HG03520 (cell line): Measurements from ENCODE around the gene BMP3.

ENCODE experiments used
- ATAC-seq: cut with Tn5 transposase; IDR thresholded peaks from one replicate; pipeline ENCODE4 v1.9.1; 2021; ENCODE audit warnings: mild to moderate bottlenecking, moderate library complexity; ENCODE audit not compliant: unreplicated experiment

Gene BMP3

GRCh38 chr4:81040012-81040659 lies 9.6 kb downstream of the BMP3 start:
- ATAC-seq = no peak

- ATAC-seq = no peak
Observed at GRCh38 chr4:81042578-81043365, 12.3 kb downstream of the BMP3 start.

- no peak for ATAC-seq
Observed at GRCh38 chr4:81049330-81049729, 18.8 kb downstream of the BMP3 start.

- ATAC-seq = no peak
Observed at GRCh38 chr4:81049907-81050306, 19.4 kb downstream of the BMP3 start.

GRCh38 chr4:81052119-81053068 lies 21.9 kb downstream of the BMP3 start:
- peak; percentile 99 for ATAC-seq

- no peak for ATAC-seq
Observed at GRCh38 chr4:81058621-81059020, 28.1 kb downstream of the BMP3 start.

GRCh38 chr4:81060587-81061343 lies 30.3 kb downstream of the BMP3 start:
- ATAC-seq = no peak

GRCh38 chr4:81061344-81061730 lies 30.8 kb downstream of the BMP3 start:
- ATAC-seq = no peak

GRCh38 chr4:81062001-81062400 lies 31.5 kb downstream of the BMP3 start:
- no peak for ATAC-seq

GRCh38 chr4:81065446-81065845 lies 34.9 kb downstream of the BMP3 start:
- no peak for ATAC-seq

- ATAC-seq = peak; percentile 97
Observed at GRCh38 chr4:81069706-81070331, 39.3 kb downstream of the BMP3 start.

GRCh38 chr4:81071013-81071412 lies 40.5 kb downstream of the BMP3 start:
- ATAC-seq = no peak

- no peak for ATAC-seq
Observed at GRCh38 chr4:81081156-81081555, 50.6 kb downstream of the BMP3 start.

- no peak for ATAC-seq
Observed at GRCh38 chr4:81084029-81084428, 53.5 kb downstream of the BMP3 start.

GRCh38 chr4:81084634-81085033 lies 54.1 kb downstream of the BMP3 start:
- ATAC-seq = no peak

- ATAC-seq = no peak
Observed at GRCh38 chr4:81085291-81085690, 54.8 kb downstream of the BMP3 start.

GRCh38 chr4:81085979-81086378 lies 55.5 kb downstream of the BMP3 start:
- ATAC-seq = no peak

- ATAC-seq = no peak
Observed at GRCh38 chr4:81093720-81094401, 63.4 kb downstream of the BMP3 start.

GRCh38 chr4:81095389-81095788 lies 64.9 kb downstream of the BMP3 start:
- no peak for ATAC-seq

- no peak for ATAC-seq
Observed at GRCh38 chr4:81096566-81096965, 66.1 kb downstream of the BMP3 start.
